MCF 10A (cell line): ENCODE data around the gene KCNK5. TPM values are rescaled to one million over a fixed set of nuclear protein-coding genes. Genes with fewer than 3 reads are reported as not detected.

ENCODE experiments used
- BruUV-seq: library from RNA; stranded (reverse); fragments of 400-500 nt; replicated peaks from 2 replicates; lab custom pipeline; 2021; lab: Mats Ljungman, UMichigan
- CTCF ChIA-PET: fragments of 300-600 bp; sonication (Branson Sonifier 250); formaldehyde crosslinking; extraction: SDS; loops from one replicate; lab custom pipeline; 2021; ENCODE audit warnings: antibody characterized with exemption, inconsistent platforms; lab: Yijun Ruan, JAX
- POLR2A ChIA-PET: fragments of 300-600, 350-650 bp; sonication (Branson Sonifier 250); formaldehyde crosslinking; extraction: SDS; loops from one replicate; lab custom pipeline; 2020; ENCODE audit warnings: antibody characterized with exemption, inconsistent platforms; lab: Yijun Ruan, JAX
- DNase-seq: peaks from one replicate; pipeline ENCODE4 v3.0.0-alpha.2; 2018; ENCODE audit not compliant: unreplicated experiment
- H3K27ac Mint-ChIP-seq: one replicate; pipeline ENCODE4 v1.8.0; 2022; ENCODE audit warnings: mild to moderate bottlenecking, low read depth, mixed read lengths; ENCODE audit not compliant: unreplicated experiment
- H3K27me3 Mint-ChIP-seq: one replicate; pipeline ENCODE4 v1.8.0; 2022; ENCODE audit warnings: mixed read lengths; ENCODE audit not compliant: insufficient read depth, unreplicated experiment
- H3K36me3 Mint-ChIP-seq: one replicate; pipeline ENCODE4 v1.8.0; 2022; ENCODE audit warnings: mild to moderate bottlenecking, moderate library complexity, mixed read lengths; ENCODE audit not compliant: insufficient read depth, unreplicated experiment
- H3K4me1 Mint-ChIP-seq: one replicate; pipeline ENCODE4 v1.8.0; 2022; ENCODE audit warnings: mixed read lengths; ENCODE audit not compliant: insufficient read depth, unreplicated experiment
- H3K4me3 Mint-ChIP-seq: one replicate; pipeline ENCODE4 v1.8.0; 2022; ENCODE audit warnings: mild to moderate bottlenecking, moderate library complexity, mixed read lengths; ENCODE audit not compliant: unreplicated experiment
- H3K9me3 Mint-ChIP-seq: one replicate; pipeline ENCODE4 v1.8.0; 2022; ENCODE audit warnings: mixed read lengths; ENCODE audit not compliant: unreplicated experiment
- CTCF ChIP-seq: fragments of 200-600 bp; IDR thresholded peaks from one replicate; pipeline ENCODE4 v1.8.0; 2022; ENCODE audit warnings: antibody characterized with exemption, mild to moderate bottlenecking; ENCODE audit not compliant: unreplicated experiment
- intact Hi-C: fragments of 100-400 bp; cut with micrococcal nuclease; formaldehyde crosslinking; loops from 2 replicates; pipeline ENCODE4 v1.14.1; 2022
- total RNA-seq: library from RNA; stranded (reverse); gene quantifications from 2 replicates; pipeline ENCODE4 v1.2.3, GENCODE V29; 2022

Gene KCNK5
- total RNA-seq, 1 experiment from 2014 or later: 2.6 TPM

- DNase-seq: no peak
- Mint-ChIP-seq H3K4me3 (no peak overlapping the region), H3K36me3 (no peaks in the 10 kb centered on the region), H3K9me3 (no peaks in the 10 kb centered on the region), H3K27me3 (no peaks in the 10 kb centered on the region), H3K4me1 (no peaks in the 10 kb centered on the region), H3K27ac (no peak overlapping the region)
- ChIA-PET CTCF (no interaction called here), POLR2A (no interaction called here)
- no TSS peak for BruUV-seq
- no peak for TF ChIP-seq CTCF
- intact Hi-C loops: no loop called here
Measured at GRCh38 chr6:39274471-39274870, 45.2 kb upstream of the KCNK5 start.

- no peak for DNase-seq
- H3K36me3 Mint-ChIP-seq: no peaks in the 10 kb centered on the region
- ChIA-PET POLR2A (interaction anchor here (0.6 kb wide), 1 partner anchor 41 kb away, joined by 3 read pairs; no protein-coding TSS in a partner anchor), CTCF (interaction anchor here (0.5 to 0.6 kb wide), 3 partner anchors 70 to 269 kb away, joined by 3 read pairs; no protein-coding TSS in a partner anchor)
- H3K4me1 Mint-ChIP-seq: no peaks in the 10 kb centered on the region
- H3K4me3 Mint-ChIP-seq: no peak overlapping the region
- intact Hi-C loops: no loop called here
- no peak for TF ChIP-seq CTCF
- BruUV-seq: no TSS peak
- H3K9me3 Mint-ChIP-seq: no peaks in the 10 kb centered on the region
- H3K27ac Mint-ChIP-seq: no peak overlapping the region
- H3K27me3 Mint-ChIP-seq: no peaks in the 10 kb centered on the region
Measured at GRCh38 chr6:39273406-39273821, 44.1 kb upstream of the KCNK5 start.

GRCh38 chr6:39269961-39270360, 40.7 kb upstream of the KCNK5 start:
- Mint-ChIP-seq H3K27ac (no peak overlapping the region), H3K4me1 (no peaks in the 10 kb centered on the region), H3K4me3 (no peak overlapping the region), H3K36me3 (no peaks in the 10 kb centered on the region), H3K27me3 (no peaks in the 10 kb centered on the region), H3K9me3 (no peaks in the 10 kb centered on the region)
- no peak for TF ChIP-seq CTCF
- ChIA-PET POLR2A (no interaction called here), CTCF (no interaction called here)
- no TSS peak for BruUV-seq
- intact Hi-C loops: no loop called here
- DNase-seq: no peak

GRCh38 chr6:39268721-39269120, 39.4 kb upstream of the KCNK5 start:
- intact Hi-C loops: no loop called here
- H3K36me3 Mint-ChIP-seq: no peaks in the 10 kb centered on the region
- H3K27me3 Mint-ChIP-seq: no peaks in the 10 kb centered on the region
- no peak for DNase-seq
- H3K4me1 Mint-ChIP-seq: no peaks in the 10 kb centered on the region
- ChIA-PET POLR2A (no interaction called here), CTCF (interaction anchor here (1.4 kb wide), 1 partner anchor 103 kb away, joined by 3 read pairs; no protein-coding TSS in a partner anchor)
- no peak overlapping the region for H3K27ac Mint-ChIP-seq
- no peak overlapping the region for H3K4me3 Mint-ChIP-seq
- no peaks in the 10 kb centered on the region for H3K9me3 Mint-ChIP-seq
- TF ChIP-seq CTCF: no peak
- no TSS peak for BruUV-seq
